ACC112 (cell line): ENCODE results near the gene PTGDS.

Experiments
- H2AFZ ChIP-seq: fragments of 200-600 bp; sonication (generic); one replicate; pipeline ENCODE4 v1.6.0; 2017; ENCODE audit warnings: antibody characterized with exemption, low read length; ENCODE audit not compliant: unreplicated experiment
- H3K27ac ChIP-seq: fragments of 200-600 bp; sonication (generic); 2 replicates; pipeline ENCODE4 v1.5.1; 2014; ENCODE audit warnings: low read depth, mild to moderate bottlenecking, antibody characterized with exemption, low read length, moderate library complexity
- H3K27me3 ChIP-seq: fragments of 200-600 bp; sonication (generic); 2 replicates; pipeline ENCODE4 v1.6.1; 2014; ENCODE audit warnings: mild to moderate bottlenecking, antibody characterized with exemption, low read length, moderate library complexity, mixed read lengths; ENCODE audit not compliant: insufficient read depth
- H3K36me3 ChIP-seq: fragments of 200-600 bp; sonication (generic); 2 replicates; pipeline ENCODE4 v1.6.1; 2016; ENCODE audit warnings: mild to moderate bottlenecking, antibody characterized with exemption, low read length, moderate library complexity, mixed read lengths; ENCODE audit not compliant: insufficient read depth
- H3K4me1 ChIP-seq: fragments of 200-600 bp; sonication (generic); one replicate; pipeline ENCODE4 v1.6.1; 2016; ENCODE audit warnings: low read length, mixed read lengths; ENCODE audit not compliant: insufficient read depth, unreplicated experiment, control insufficient read depth
- H3K4me3 ChIP-seq: fragments of 200-600 bp; sonication (generic); 2 replicates; pipeline ENCODE4 v1.5.1; 2014; ENCODE audit warnings: mild to moderate bottlenecking, low read depth, low read length
- H3K79me2 ChIP-seq: fragments of 200-600 bp; sonication (generic); one replicate; pipeline ENCODE4 v1.6.0; 2016; ENCODE audit warnings: low read length; ENCODE audit not compliant: control insufficient read depth, unreplicated experiment, insufficient read depth

The PTGDS gene

GRCh38 chr9:136946228-136947027 is 30.9 kb upstream of the PTGDS start:
- Histone ChIP-seq H3K79me2 (peaks cover 22% of the 10 kb centered on the region), H3K4me1 (peaks cover 13% of the 10 kb centered on the region), H3K4me3 (no peak overlapping the region), H3K27ac (no peak overlapping the region), H2AFZ (no peak overlapping the region), H3K36me3 (peaks cover 14% of the 10 kb centered on the region; the same call in 1 of the 2 replicates), H3K27me3 (no peaks in the 10 kb centered on the region)

GRCh38 chr9:136947028-136947891 is 30.0 kb upstream of the PTGDS start:
- no peak overlapping the region for H3K27ac ChIP-seq
- H3K79me2 ChIP-seq, result peaks cover 18% of the 10 kb centered on the region
- H3K4me3 ChIP-seq, result no peak overlapping the region
- H3K36me3 ChIP-seq, result peaks cover 6% of the 10 kb centered on the region; the same call in 1 of the 2 replicates
- H2AFZ ChIP-seq, result no peak overlapping the region
- H3K27me3 ChIP-seq, result no peaks in the 10 kb centered on the region
- H3K4me1 ChIP-seq, result peaks cover 13% of the 10 kb centered on the region

GRCh38 chr9:136947955-136948510 is 29.3 kb upstream of the PTGDS start:
- Histone ChIP-seq H3K79me2 (peaks cover 10% of the 10 kb centered on the region), H2AFZ (no peak overlapping the region), H3K4me3 (no peak overlapping the region), H3K27ac (no peak overlapping the region), H3K27me3 (no peaks in the 10 kb centered on the region), H3K4me1 (peaks cover 6% of the 10 kb centered on the region), H3K36me3 (no peaks in the 10 kb centered on the region)

GRCh38 chr9:136949239-136949816 is 28.0 kb upstream of the PTGDS start:
- peaks cover 6% of the 10 kb centered on the region for H3K4me1 ChIP-seq
- no peak overlapping the region for H3K27ac ChIP-seq
- peak overlapping the region; percentile 25 for H2AFZ ChIP-seq

GRCh38 chr9:136949817-136950655 is 27.3 kb upstream of the PTGDS start:
- peaks cover 6% of the 10 kb centered on the region for H3K4me1 ChIP-seq
- H3K27ac ChIP-seq, result no peak overlapping the region
- peak overlapping the region; percentile 25 for H2AFZ ChIP-seq
- H3K4me3 ChIP-seq, result peak overlapping the region; percentile 65
- H3K79me2 ChIP-seq, result no peaks in the 10 kb centered on the region
- H3K36me3 ChIP-seq, result no peaks in the 10 kb centered on the region
- no peaks in the 10 kb centered on the region for H3K27me3 ChIP-seq

More at GRCh38 chr9:136949239-136949816, 28.0 kb upstream of the PTGDS start:
- H3K27me3 ChIP-seq, result no peaks in the 10 kb centered on the region
- no peaks in the 10 kb centered on the region for H3K36me3 ChIP-seq
- H3K79me2 ChIP-seq, result no peaks in the 10 kb centered on the region
- H3K4me3 ChIP-seq, result peak overlapping the region; percentile 65

GRCh38 chr9:136950656-136951276 is 26.5 kb upstream of the PTGDS start:
- Histone ChIP-seq H3K27me3 (no peaks in the 10 kb centered on the region), H3K36me3 (no peaks in the 10 kb centered on the region), H3K4me1 (peaks cover 6% of the 10 kb centered on the region), H3K4me3 (peak overlapping the region; percentile 65), H2AFZ (peak overlapping the region; percentile 2), H3K79me2 (no peaks in the 10 kb centered on the region), H3K27ac (no peak overlapping the region)

- Histone ChIP-seq H3K4me3 (no peak within 1 kb of the TSS), H3K27ac (no peak within 1 kb of the TSS), H3K36me3 (no peaks in the 10 kb centered on the region), H3K79me2 (no peaks in the 10 kb centered on the region), H2AFZ (no peak within 1 kb of the TSS), H3K4me1 (peaks cover 6% of the 10 kb centered on the region), H3K27me3 (no peaks in the 10 kb centered on the region)
These were observed 25.6 kb upstream of the PTGDS start, which contains the start of gene LCN12 for GRCh38 chr9:136951541-136952320. TSS of gene LCN12 (plus strand) at chr9:136952273. CDS start at chr9:136952328, 55 bp downstream.

- Histone ChIP-seq H3K27ac (no peak overlapping the region), H3K79me2 (no peaks in the 10 kb centered on the region), H3K4me3 (no peak overlapping the region), H2AFZ (no peak overlapping the region), H3K36me3 (no peaks in the 10 kb centered on the region), H3K27me3 (no peaks in the 10 kb centered on the region), H3K4me1 (peaks cover 6% of the 10 kb centered on the region)
These were observed 24.9 kb upstream of the PTGDS start for GRCh38 chr9:136952321-136952850.
